ENCODE data around the gene PLXNB1. TPM values are rescaled to one million over a fixed set of nuclear protein-coding genes. Genes with fewer than 3 reads are reported as not detected.
"Not testable (repeated sequence)": the region's sequence is repeated elsewhere in the genome, so short reads cannot be mapped to it uniquely, and the experiment has no call there.

Gene PLXNB1
- total RNA-seq, 1 donor from 2014 or later, result 115 TPM

GRCh38 chr3:48475188-48475587, 45.3 kb upstream of the PLXNB1 start:
- Mint-ChIP-seq H3K27me3 (ENCODE audit: low read depth) (no peaks in the 10 kb centered on the region), H3K4me3 (ENCODE audit: unreplicated experiment) (no peak overlapping the region), H3K36me3 (ENCODE audit: low read depth) (peaks cover 6% of the 10 kb centered on the region), H3K9me3 (ENCODE audit: low read depth) (no peaks in the 10 kb centered on the region), H3K4me1 (ENCODE audit: low read depth) (peaks cover 8% of the 10 kb centered on the region), H3K27ac (ENCODE audit: unreplicated experiment) (peak overlapping the region; percentile 17)
- no peak for TF ChIP-seq CTCF (IDR thresholded peaks at IDR 0.05)
- no peak for DNase-seq (ENCODE audit: low spot score)

- no peak for DNase-seq (ENCODE audit: low spot score)
- H3K4me1 Mint-ChIP-seq (ENCODE audit: low read depth), result peaks cover 12% of the 10 kb centered on the region
- H3K36me3 Mint-ChIP-seq (ENCODE audit: low read depth), result peaks cover 7% of the 10 kb centered on the region
- no peaks in the 10 kb centered on the region for H3K9me3 Mint-ChIP-seq (ENCODE audit: low read depth)
- H3K27ac Mint-ChIP-seq (ENCODE audit: unreplicated experiment), result no peak overlapping the region
- no peak overlapping the region for H3K4me3 Mint-ChIP-seq (ENCODE audit: unreplicated experiment)
- TF ChIP-seq CTCF (IDR thresholded peaks at IDR 0.05), result no peak
- H3K27me3 Mint-ChIP-seq (ENCODE audit: low read depth), result no peaks in the 10 kb centered on the region
Observed at GRCh38 chr3:48474619-48475018, 44.7 kb upstream of the PLXNB1 start.

DNA sequence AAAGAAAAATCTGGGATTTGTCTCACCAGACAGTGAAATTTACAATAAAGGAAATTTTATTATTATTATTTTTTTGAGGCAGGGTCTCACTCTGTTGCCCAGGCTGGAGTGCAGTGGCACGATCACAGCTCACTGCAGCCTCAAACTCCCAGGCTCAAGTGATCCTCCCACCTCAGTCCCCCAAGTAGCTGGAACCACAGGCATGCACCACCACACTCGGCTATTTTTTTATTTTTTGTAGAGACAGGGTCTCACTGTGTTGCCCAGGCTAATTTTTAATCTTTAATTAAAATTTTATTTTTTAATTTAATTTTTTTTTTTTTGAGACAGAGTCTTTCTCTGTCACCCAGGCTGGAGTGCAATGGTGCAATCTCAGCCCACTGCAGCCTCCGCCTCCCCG, 44.1 kb upstream of the PLXNB1 start:
- not testable (repeated sequence) for H3K9me3 Mint-ChIP-seq (ENCODE audit: low read depth); H3K27ac Mint-ChIP-seq (ENCODE audit: unreplicated experiment); H3K4me3 Mint-ChIP-seq (ENCODE audit: unreplicated experiment); H3K36me3 Mint-ChIP-seq (ENCODE audit: low read depth); H3K27me3 Mint-ChIP-seq (ENCODE audit: low read depth); DNase-seq (ENCODE audit: low spot score)
- H3K4me1 Mint-ChIP-seq (ENCODE audit: low read depth), result peaks cover 18% of the 10 kb centered on the region

DNA sequence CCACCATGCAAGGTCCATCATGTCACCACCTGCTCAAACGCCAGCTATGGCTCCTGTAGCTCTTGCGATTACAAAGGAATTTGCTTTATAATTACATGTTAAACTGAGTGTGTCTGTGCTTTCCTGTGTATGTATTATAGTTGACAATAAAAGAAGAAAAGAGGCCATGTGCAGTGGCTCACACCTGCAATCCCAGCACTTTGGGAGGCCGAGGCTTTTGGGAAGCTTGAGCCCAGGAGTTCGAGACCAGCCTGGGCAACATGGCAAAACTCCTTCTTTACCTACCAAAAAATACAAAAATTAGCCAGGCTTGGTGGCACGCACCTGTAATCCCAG, 43.7 kb upstream of the PLXNB1 start:
- DNase-seq (ENCODE audit: low spot score), result no peak
- Mint-ChIP-seq H3K4me3 (ENCODE audit: unreplicated experiment) (peak overlapping the region; percentile 100), H3K27ac (ENCODE audit: unreplicated experiment) (peak overlapping the region; percentile 100), H3K9me3 (ENCODE audit: low read depth) (no peaks in the 10 kb centered on the region), H3K4me1 (ENCODE audit: low read depth) (peaks cover 22% of the 10 kb centered on the region), H3K27me3 (ENCODE audit: low read depth) (no peaks in the 10 kb centered on the region), H3K36me3 (ENCODE audit: low read depth) (peaks cover 13% of the 10 kb centered on the region)
- no peak for TF ChIP-seq CTCF (IDR thresholded peaks at IDR 0.05)

DNA sequence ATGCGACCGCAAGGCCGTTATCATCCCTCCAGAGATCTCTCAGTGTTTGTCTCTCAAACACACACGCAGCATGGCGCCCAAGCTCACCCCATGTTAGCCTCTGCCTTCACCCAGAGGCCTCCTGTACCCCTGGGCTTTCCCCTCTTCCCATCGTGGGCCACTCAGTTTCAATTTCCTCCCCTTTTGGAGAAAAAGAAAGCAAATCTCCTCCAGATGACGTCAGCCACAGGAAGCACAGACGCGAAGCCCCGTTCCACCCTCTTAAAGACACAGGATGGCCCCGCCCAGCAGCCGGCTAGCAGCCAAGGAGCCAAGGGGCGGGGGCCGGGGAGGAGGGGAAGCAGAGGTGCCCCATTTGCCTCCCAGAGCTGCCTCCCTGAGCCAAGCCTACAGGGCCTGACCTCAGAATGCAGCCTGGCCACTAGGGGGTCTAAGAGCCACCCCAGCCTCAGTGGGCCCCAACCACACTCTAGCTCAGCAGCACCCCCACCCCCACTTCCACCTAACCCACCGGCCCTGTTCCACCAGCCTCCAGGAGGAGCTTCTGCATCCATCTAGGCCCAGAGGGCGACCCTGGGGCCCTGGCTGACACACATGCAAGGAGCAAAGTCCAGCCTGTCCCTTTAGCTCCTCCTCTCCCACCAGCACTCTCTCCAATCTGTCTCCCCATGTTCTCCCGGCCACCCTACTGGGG, 43.2 kb upstream of the PLXNB1 start:
- peaks cover 24% of the 10 kb centered on the region for H3K4me1 Mint-ChIP-seq (ENCODE audit: low read depth)

More for the DNA sequence above, 43.2 kb upstream of the PLXNB1 start:
- H3K36me3 Mint-ChIP-seq (ENCODE audit: low read depth), result peaks cover 14% of the 10 kb centered on the region
- no peaks in the 10 kb centered on the region for H3K9me3 Mint-ChIP-seq (ENCODE audit: low read depth)
- peak; percentile 68 for TF ChIP-seq CTCF (IDR thresholded peaks at IDR 0.05)
- H3K27ac Mint-ChIP-seq (ENCODE audit: unreplicated experiment), result peak overlapping the region; percentile 100
- DNase-seq (ENCODE audit: low spot score), result peak; percentile 93
- peak overlapping the region; percentile 100 for H3K4me3 Mint-ChIP-seq (ENCODE audit: unreplicated experiment)
- no peaks in the 10 kb centered on the region for H3K27me3 Mint-ChIP-seq (ENCODE audit: low read depth)
